ACC112 (cell line): ENCODE data around the gene IL5RA.

Experiments used
- H2AFZ ChIP-seq: fragments of 200-600 bp; sonication (generic); one replicate; pipeline ENCODE4 v1.6.0; 2017; ENCODE audit warnings: antibody characterized with exemption, low read length; ENCODE audit not compliant: unreplicated experiment
- H3K27ac ChIP-seq: fragments of 200-600 bp; sonication (generic); 2 replicates; pipeline ENCODE4 v1.5.1; 2014; ENCODE audit warnings: low read depth, mild to moderate bottlenecking, antibody characterized with exemption, low read length, moderate library complexity
- H3K27me3 ChIP-seq: fragments of 200-600 bp; sonication (generic); 2 replicates; pipeline ENCODE4 v1.6.1; 2014; ENCODE audit warnings: mild to moderate bottlenecking, antibody characterized with exemption, low read length, moderate library complexity, mixed read lengths; ENCODE audit not compliant: insufficient read depth
- H3K36me3 ChIP-seq: fragments of 200-600 bp; sonication (generic); 2 replicates; pipeline ENCODE4 v1.6.1; 2016; ENCODE audit warnings: mild to moderate bottlenecking, antibody characterized with exemption, low read length, moderate library complexity, mixed read lengths; ENCODE audit not compliant: insufficient read depth
- H3K4me1 ChIP-seq: fragments of 200-600 bp; sonication (generic); one replicate; pipeline ENCODE4 v1.6.1; 2016; ENCODE audit warnings: low read length, mixed read lengths; ENCODE audit not compliant: insufficient read depth, unreplicated experiment, control insufficient read depth
- H3K4me3 ChIP-seq: fragments of 200-600 bp; sonication (generic); 2 replicates; pipeline ENCODE4 v1.5.1; 2014; ENCODE audit warnings: mild to moderate bottlenecking, low read depth, low read length
- H3K79me2 ChIP-seq: fragments of 200-600 bp; sonication (generic); one replicate; pipeline ENCODE4 v1.6.0; 2016; ENCODE audit warnings: low read length; ENCODE audit not compliant: control insufficient read depth, unreplicated experiment, insufficient read depth

IL5RA gene

DNA sequence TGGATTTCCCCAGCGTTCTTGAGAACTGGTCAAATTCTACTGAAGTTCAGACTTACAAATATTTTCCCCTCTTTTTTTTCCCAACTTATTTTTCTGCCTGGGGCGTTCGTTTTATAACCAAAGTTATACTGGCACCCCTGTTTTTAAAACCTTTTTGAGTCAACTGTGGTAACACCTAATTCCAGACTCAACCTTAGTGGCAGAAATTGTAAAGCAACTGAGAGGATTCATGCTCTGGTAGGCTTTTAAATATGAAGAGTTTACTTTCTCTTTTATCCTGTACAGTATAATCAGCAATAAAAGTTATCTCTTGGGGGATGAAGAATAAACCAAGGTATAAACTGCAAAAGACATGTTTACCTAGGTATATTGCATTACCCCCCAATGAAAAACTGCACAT lies 2.3 kb downstream of the IL5RA start:
- Histone ChIP-seq H3K79me2 (no peaks in the 10 kb centered on the region), H3K4me1 (no peaks in the 10 kb centered on the region), H3K4me3 (no peak overlapping the region), H3K27me3 (peaks cover 32% of the 10 kb centered on the region), H3K27ac (no peak overlapping the region), H2AFZ (no peak overlapping the region), H3K36me3 (no peaks in the 10 kb centered on the region)

DNA sequence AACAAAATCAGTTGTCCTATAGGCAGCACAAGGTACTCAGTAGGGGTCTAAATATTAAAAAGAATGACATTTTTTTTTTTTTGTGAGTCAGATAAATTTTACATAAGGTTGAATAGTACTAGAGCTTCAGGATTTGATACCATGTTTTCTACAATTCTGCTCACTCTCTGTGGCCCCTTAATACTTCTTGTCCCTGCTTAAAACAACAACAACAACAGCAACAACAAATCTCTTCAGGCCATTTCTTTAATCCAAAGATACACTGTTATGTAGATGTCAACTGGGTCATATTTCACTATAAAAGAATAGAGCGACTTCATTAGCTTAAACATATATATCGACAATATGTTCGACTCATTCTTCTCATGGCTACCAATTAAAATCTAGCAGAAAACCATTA lies 3.0 kb downstream of the IL5RA start:
- H3K36me3 ChIP-seq, result no peaks in the 10 kb centered on the region
- no peaks in the 10 kb centered on the region for H3K79me2 ChIP-seq
- H2AFZ ChIP-seq, result no peak overlapping the region
- no peak overlapping the region for H3K4me3 ChIP-seq
- H3K4me1 ChIP-seq, result no peaks in the 10 kb centered on the region
- H3K27me3 ChIP-seq, result peaks cover 29% of the 10 kb centered on the region; the same call in 1 of the 2 replicates
- H3K27ac ChIP-seq, result no peak overlapping the region

DNA sequence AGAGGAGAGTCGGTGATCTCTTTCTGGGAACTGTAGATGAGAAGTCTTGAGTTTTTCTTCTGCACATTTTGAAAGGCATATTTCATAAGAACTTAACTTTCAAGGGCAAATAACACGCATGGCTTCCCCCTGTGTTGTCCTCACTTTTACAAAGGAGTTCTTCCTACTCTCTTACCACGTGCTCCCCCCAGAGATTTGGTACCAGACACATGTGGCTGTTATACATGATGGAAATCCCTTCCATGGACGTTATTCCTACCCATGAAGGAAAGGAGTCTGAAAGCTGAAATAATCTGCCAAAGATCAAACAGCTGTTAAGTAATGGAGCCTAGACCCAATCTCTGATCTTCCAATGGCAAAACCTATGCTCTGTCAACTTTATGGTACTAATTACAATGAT lies 4.4 kb downstream of the IL5RA start:
- no peak overlapping the region for H3K27ac ChIP-seq
- H3K79me2 ChIP-seq, result no peaks in the 10 kb centered on the region
- no peak overlapping the region for H3K4me3 ChIP-seq
- H3K4me1 ChIP-seq, result no peaks in the 10 kb centered on the region
- no peak overlapping the region for H2AFZ ChIP-seq
- peaks cover 29% of the 10 kb centered on the region; the same call in 1 of the 2 replicates for H3K27me3 ChIP-seq
- no peaks in the 10 kb centered on the region for H3K36me3 ChIP-seq

DNA sequence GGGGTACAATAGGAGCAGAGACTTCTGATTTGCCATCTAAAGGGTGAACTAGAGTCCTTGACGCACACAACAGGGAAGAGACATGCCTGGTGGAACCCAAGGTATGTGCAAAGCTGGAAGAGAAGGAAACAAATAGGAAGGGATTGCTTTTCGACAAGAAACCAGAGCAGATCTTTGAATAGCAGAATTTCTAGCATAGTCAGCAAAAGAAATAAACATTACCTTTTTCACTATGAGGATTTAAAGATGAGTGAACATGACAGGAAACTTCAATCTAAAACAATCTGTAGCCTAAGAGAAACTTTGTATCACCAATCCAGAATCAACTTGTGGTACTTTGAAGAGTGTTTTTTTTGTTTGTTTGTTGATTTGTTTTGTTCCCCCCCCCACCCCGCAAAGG lies 4.9 kb downstream of the IL5RA start:
- no peak overlapping the region for H3K27ac ChIP-seq
- H3K4me1 ChIP-seq, result no peaks in the 10 kb centered on the region
- no peaks in the 10 kb centered on the region for H3K36me3 ChIP-seq
- no peaks in the 10 kb centered on the region for H3K79me2 ChIP-seq
- no peak overlapping the region for H2AFZ ChIP-seq
- peaks cover 28% of the 10 kb centered on the region; the same call in 1 of the 2 replicates for H3K27me3 ChIP-seq
- no peak overlapping the region for H3K4me3 ChIP-seq

DNA sequence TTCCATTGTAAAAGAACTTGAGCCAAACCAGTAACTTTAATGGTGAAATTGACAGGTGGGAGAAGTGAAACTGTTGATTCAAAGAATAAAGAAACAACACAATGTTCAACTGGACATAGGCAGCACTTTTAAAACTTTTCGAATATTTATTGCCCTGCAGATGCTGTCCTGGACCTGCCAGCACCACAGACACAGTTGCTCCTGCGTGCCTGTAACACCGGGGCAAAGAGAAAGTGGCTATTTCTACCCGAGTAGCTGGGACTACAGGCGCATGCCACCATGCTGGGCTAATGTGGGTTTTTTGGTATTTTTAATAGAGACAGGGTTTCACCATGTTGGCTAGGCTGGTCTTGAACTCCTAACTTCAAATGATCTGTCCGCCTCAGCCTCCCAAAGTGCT lies 7.4 kb downstream of the IL5RA start:
- H3K4me1 ChIP-seq, result no peaks in the 10 kb centered on the region
- H3K4me3 ChIP-seq, result no peak overlapping the region
- H2AFZ ChIP-seq, result no peak overlapping the region
- H3K27me3 ChIP-seq, result peaks cover 18% of the 10 kb centered on the region; the same call in 1 of the 2 replicates
- no peaks in the 10 kb centered on the region for H3K36me3 ChIP-seq
- no peak overlapping the region for H3K27ac ChIP-seq
- no peaks in the 10 kb centered on the region for H3K79me2 ChIP-seq

DNA sequence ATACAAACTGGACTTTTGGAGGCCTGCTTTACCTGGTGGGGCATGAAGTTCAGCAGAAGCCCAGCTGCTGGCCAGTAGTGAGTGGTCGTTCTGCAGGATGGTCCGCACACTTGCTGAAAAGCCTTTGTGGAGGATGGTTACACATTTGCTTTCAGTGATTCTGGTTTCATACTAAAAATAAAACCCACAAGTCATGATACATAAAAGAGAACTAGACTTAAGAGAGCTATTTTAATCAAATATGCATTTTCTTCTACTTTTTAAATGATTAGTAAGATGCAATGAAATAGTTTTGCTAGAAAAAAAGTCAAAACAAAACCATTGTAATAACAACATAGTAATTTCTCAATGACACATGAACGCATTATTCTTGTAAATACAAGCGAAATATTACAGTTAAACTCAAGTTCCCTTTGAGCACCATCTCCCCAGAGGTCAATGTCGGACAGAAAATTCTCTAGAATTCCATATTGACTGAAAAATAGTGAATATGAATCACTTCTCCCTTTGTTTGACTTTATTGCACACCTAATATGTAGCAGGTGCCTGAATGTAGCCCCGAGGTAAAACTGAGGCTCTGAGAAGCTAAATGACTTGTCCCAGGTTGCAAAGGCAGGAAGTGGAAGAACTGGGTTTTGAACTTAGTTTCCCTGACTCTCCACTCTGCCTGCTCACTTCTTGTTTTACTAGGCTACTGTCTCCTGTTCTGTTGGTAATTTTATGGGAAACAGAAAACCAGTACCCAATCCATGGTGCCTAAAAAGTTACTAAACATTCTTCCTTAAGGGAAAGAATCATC lies 8.3 kb downstream of the IL5RA start:
- peaks cover 20% of the 10 kb centered on the region; the same call in 1 of the 2 replicates for H3K27me3 ChIP-seq
- H3K4me3 ChIP-seq, result no peak overlapping the region
- no peaks in the 10 kb centered on the region for H3K4me1 ChIP-seq
- H3K36me3 ChIP-seq, result no peaks in the 10 kb centered on the region
- no peak overlapping the region for H3K27ac ChIP-seq
- no peak overlapping the region for H2AFZ ChIP-seq
- no peaks in the 10 kb centered on the region for H3K79me2 ChIP-seq

DNA sequence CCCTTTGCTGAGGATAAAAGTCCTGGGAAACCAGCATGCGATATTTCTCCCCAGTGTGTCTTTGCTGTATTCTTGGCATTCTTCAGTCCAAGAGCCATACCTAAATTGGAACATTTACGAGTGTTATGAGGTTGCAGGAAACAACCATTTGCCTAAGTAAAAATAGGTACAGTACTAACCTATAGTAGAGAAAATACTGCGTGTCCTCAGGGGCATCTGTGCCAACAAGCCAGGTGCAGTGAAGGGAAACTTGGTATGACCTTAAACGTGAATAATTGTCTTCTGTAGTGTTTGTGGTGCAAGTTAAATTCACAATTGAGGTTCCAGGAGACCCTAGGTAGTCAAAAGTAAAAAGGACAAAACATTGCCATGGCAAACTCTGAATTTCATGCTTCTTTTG lies 12.2 kb downstream of the IL5RA start:
- no peak overlapping the region for H3K27ac ChIP-seq
- no peaks in the 10 kb centered on the region for H3K4me1 ChIP-seq
- no peaks in the 10 kb centered on the region for H3K36me3 ChIP-seq
- peaks cover 21% of the 10 kb centered on the region; the same call in 1 of the 2 replicates for H3K27me3 ChIP-seq
- H3K79me2 ChIP-seq, result no peaks in the 10 kb centered on the region
- no peak overlapping the region for H2AFZ ChIP-seq
- no peak overlapping the region for H3K4me3 ChIP-seq

DNA sequence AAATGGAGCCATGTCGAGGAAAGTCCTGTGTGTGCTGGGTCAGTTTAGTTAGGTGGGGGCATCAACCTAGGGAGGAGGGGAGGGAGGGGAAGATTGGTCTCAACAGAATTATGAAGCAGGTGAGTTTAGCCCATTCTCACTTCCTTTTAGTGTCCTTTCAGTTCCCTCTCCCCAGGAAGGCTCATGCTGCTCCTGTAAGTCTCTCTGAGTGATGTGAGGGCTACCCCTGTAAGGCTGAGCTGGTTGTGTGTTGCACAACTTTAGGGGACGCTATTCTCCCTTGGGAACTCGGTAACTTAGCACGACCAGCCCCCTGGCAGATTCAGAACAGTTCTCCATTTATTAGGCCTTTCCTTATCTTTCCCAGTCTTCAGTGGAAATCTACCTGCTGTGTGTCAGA lies 21.2 kb downstream of the IL5RA start:
- Histone ChIP-seq H3K27me3 (no peaks in the 10 kb centered on the region), H3K4me3 (no peak overlapping the region), H3K79me2 (no peaks in the 10 kb centered on the region), H3K4me1 (no peaks in the 10 kb centered on the region), H3K36me3 (no peaks in the 10 kb centered on the region), H3K27ac (no peak overlapping the region), H2AFZ (no peak overlapping the region)

DNA sequence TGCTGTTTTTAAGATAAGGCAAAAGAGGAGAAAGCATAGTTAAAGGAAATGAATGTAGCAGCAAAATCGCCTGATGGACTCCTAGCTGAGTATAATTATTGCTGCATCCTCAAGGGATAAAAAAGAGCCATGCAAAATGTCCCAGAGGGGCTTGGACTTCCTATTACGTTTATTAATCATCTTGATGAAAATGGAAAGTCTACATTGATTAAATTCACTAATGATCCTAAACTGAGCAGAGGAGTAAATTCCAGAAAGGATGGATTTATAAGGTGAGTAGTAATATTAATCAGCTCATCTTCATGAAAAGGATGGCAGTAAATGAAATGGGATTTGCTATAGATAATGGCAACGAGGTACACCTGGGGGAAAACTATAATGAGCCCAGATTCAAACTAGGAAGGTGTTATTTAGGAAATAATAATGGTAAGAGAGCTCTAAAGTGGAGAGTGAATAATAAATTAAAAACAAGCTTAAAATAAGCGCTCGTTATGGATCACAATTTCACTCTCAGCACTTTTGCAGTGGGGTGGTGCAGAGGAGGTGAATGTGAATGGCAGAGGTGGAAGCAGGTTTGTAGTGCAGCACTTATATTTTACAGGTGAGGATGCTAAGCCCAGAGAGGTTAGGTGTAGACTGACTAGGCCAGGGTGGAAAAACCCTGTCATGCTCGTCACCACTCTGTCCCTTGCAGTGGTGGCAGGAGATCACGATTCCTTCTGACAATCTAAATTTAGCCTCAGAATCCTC lies 22.3 kb downstream of the IL5RA start:
- Histone ChIP-seq H3K27me3 (no peaks in the 10 kb centered on the region), H2AFZ (no peak overlapping the region), H3K4me1 (no peaks in the 10 kb centered on the region), H3K27ac (no peak overlapping the region), H3K79me2 (no peaks in the 10 kb centered on the region), H3K36me3 (no peaks in the 10 kb centered on the region), H3K4me3 (no peak overlapping the region)

DNA sequence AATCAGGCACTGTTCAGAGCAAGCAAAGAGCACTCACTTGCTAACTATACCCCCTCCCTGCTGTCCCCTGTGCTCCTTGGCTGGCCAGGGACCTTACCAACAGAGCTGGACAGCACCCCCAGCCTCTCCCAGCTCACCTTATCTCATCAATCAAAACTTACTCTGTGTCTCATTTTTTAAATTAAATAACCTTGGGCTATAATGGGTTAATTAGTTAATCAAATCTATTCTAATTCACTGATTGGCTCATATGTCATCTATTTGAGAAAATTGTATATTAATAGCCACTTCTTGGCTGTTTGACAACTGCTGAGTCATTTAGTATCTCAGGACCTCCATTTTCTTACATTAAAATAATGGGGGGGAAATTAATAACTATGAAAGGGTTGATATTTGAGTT lies 22.9 kb downstream of the IL5RA start:
- H3K79me2 ChIP-seq, result no peaks in the 10 kb centered on the region
- H3K27ac ChIP-seq, result no peak overlapping the region
- no peak overlapping the region for H2AFZ ChIP-seq
- H3K36me3 ChIP-seq, result no peaks in the 10 kb centered on the region
- H3K4me3 ChIP-seq, result no peak overlapping the region
- no peaks in the 10 kb centered on the region for H3K4me1 ChIP-seq
- H3K27me3 ChIP-seq, result no peaks in the 10 kb centered on the region

DNA sequence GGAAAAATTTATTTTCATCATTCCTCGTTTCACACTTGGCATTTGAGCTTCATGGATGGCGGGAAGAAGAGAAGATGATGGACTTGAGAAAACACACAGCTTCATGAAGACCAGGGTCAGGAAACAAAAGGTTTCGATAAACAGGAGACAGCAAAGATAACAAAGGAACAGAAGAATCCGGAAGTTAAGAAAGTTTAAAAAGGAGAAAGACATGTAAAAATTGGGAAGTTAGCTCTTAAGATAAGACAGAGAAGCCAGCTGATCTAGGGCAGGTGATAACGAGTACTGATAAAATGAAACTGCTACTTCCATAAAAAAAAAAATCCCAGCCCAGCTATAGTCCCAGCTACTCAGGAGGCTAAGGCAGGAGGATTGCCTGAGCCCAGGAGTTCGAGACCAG lies 23.9 kb downstream of the IL5RA start:
- Histone ChIP-seq H3K4me1 (no peaks in the 10 kb centered on the region), H3K27ac (no peak overlapping the region), H3K36me3 (no peaks in the 10 kb centered on the region)

More for the DNA sequence above, 23.9 kb downstream of the IL5RA start:
- H3K27me3 ChIP-seq, result no peaks in the 10 kb centered on the region
- H3K4me3 ChIP-seq, result no peak overlapping the region
- H2AFZ ChIP-seq, result no peak overlapping the region
- H3K79me2 ChIP-seq, result no peaks in the 10 kb centered on the region
